Amniotic epithelial cell (primary cell): ENCODE measurements around the gene GPI.

Experiments
- DNase-seq: peaks from one replicate; pipeline ENCODE4 v3.0.0-alpha.2; 2010; ENCODE audit warnings: low read depth

Gene GPI

DNA sequence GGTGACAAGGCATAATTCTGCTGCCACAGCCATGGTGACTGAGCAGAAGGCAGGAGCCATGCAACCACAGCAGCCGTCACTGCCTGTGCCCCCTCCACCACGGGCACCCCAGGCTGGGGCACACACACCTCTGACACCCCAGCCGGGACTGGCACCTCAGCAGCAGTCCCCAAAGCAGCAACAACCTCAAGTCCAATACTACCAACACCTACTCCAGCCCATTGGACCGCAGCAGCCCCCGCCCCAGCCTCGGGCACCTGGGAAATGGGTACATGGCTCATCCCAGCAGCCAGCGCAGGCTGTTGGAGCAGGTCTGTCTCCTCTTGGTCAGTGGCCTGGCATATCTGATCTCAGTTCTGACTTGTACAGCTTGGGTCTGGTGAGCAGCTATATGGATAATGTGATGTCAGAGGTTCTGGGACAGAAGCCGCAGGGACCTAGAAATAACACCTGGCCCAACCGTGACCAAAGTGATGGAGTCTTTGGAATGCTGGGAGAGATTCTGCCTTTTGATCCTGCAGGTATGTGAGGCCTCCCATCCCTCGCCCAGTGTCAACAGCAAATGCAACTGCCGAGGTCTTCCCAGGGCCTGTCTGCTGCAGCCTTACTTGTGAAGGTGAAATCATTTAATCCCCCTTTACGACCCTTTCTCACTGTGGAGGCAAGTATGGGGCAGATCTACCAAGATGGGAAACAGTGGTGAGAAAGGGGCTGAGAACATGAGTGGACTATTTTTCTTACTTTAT, 22.9 kb upstream of the GPI start:
- no peak for DNase-seq

DNA sequence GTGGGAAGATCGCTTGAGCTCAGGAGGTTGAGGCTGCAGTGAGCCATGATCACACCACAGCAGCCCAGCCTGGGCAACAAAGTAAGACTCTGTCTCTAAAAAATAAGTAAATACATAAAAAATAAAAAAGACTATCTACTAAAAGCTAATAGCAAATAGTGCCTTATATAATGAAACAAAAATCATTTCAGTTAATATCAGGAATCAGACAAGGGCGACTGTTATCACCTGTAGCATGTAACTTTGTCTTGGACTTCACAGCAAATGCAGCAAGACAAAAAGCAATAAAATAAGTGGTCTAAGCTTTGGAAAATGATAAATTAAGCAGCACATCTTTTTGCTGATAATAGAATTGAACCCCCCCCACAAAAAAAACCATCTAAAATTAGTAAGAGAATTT, 21.2 kb upstream of the GPI start:
- DNase-seq = no peak

DNA sequence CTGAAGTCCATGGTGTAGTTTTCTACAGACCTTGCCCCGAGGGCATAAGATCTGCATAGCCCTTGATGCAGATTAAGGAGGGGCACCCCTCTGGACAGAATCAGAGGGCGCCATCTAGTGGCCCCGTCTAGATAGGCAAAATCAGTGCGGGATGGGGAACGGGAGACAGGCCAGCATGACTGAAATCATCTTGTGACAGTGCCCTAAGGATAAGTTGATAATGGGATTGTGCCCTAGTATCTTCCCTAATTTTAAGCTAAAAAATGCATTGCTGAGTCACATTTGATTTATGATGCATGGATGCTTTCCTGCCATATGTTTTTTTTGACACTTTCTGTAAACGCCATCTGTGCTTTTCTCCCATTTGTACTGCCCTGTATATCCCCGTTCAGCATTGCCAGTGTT, 19.0 kb upstream of the GPI start:
- DNase-seq = peak; percentile 51

DNA sequence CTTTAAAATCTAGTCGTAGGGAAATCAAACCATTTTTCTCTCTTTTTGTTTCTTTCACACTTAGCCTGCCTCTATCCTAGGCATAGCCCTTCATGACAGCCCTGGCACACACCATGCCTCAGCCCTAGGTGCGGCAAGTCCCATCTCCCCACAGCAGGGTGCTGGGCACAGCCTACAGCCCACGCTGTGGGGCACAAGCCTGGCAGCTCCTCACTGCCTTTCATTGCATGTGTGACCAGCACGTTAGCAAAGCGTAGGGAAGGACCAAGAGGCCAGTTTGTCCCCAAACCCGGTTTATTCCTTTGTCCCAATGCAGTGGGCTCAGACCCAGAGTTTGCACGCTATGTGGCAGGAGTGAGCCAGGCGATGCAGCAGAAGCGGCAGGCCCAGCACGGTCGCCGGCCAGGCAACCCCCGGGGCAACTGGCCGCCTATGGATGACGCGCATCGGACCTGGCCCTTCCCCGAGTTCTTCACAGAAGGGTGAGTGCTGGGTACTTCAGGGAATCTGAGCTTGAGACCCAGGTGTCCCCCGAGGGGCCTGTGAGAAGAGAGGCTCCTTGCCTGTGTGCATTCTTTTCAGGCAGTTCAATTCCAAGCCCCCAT, 17.3 kb upstream of the GPI start:
- no peak for DNase-seq

DNA sequence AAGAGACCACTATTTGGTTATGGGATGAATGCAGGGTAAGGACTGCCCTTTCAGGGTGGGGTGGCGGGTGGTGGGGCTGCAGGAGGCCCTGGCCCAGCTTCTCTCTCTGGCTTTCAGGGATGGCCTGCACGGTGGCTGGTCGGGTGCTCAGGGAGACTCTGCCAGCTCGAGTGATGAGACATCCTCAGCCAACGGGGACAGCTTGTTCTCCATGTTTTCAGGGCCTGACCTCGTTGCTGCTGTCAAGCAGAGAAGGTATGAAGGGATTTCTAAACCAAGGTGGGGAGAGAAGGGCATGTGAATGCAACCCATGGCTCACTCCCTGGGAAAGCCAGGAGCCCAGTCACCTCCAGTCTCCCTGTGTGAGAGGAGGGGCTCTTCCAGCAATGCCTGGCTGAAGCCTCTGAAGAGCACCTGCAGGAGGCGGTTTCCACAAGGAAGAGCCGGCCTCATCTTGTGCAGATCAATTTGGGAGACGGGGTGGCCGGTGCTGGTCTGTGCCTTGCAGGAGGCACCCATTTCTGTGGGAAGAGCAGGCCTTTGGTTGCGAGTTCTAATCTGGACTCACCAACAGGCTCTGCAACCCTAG, 16.0 kb upstream of the GPI start:
- DNase-seq = no peak

DNA sequence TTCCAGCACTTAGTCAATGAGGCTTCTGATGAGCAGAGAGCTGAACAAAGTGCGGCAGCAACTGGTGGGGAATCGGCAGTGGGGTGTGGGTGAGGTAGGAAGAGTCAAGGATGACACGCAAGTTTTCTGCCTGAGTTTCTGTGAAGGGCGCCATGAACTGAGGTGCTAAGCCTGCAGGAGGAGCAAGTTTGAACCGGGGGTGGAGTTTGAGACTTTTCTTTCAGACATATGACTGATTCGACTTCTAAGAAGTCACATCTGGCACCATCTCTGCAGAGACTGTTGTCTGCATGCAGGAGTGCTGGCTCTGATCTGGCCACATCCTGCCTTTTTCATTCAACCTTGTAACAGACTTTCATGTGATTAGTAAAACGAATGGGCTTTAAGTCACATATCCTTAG, 14.8 kb upstream of the GPI start:
- no peak for DNase-seq

DNA sequence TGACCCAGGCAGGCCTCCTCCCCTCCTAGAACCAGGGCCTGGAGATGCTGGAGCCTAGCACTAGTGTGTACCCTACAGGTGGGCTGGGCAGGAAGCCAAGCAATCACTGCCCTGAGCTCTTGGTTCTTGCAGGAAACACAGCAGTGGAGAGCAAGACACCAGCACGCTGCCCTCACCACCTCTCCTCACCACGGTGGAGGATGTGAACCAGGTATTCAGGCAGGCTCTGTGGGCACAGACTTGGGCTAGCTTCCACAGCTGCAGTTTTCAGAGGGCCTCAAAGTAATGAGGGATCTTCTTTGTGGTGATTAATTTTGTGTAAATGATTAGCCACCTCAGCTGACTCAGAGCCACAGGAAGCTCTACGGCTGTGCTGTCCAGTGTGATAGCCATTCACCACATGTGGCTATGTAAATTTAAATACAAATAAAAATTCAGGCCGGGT, 13.6 kb upstream of the GPI start:
- no peak for DNase-seq

DNA sequence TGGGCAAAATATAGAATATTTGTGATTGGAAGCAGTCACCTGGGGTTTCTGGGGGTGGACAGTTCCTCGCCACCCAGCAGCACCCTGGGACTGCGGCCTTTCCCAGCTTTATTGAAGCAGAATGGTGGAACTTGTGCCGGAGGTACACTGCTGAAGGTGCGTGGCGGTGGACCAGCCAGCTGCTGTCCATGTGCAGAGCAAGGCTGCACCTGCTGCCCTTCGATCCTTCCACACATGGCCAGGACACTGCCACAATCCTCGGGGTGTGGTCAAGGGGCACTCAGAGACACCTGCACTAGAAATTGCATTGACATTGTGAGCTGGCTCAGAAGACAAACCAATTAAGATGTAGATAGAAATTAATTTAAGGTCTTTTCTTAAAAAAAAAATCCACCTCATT, 11.4 kb upstream of the GPI start:
- DNase-seq = no peak

DNA sequence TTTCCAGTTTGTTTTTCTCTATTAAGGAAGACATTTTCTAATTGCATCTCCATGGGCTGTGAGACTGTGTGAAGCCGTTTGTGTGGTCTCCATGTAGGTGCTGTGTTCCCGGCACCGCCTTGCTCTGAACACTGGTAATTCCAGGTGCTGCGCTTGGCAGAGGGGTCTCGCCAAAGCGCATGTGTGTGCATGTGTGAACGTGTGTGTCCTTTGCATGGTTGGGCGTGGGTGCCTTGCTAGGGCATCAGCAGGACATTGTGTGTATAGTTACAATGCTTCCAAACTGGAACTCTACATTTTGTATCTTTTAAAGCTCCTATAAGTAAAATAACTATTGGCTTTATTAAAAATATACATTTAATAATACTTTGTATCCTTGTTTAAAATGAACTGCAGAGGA, 9.8 kb upstream of the GPI start:
- no peak for DNase-seq

DNA sequence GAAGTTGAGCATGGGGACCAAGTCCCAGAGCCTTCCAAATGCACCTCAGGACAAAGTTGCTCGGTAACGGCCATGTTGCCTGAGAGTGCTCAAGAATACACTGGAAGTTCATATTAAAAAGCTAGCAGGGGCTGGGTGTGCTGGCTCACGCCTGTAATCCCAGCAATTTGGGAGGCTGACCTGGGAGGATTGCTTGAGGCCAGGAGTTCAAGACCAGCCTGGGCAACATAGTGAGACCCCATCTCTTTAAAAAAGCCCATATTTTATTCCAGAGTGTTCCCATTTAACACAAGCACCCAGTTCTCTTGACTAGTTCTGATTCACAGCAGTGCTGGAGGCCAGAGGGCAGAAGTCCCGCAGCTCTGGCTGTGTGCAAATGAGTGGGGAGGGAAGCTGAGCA, 8.1 kb upstream of the GPI start:
- DNase-seq = no peak

DNA sequence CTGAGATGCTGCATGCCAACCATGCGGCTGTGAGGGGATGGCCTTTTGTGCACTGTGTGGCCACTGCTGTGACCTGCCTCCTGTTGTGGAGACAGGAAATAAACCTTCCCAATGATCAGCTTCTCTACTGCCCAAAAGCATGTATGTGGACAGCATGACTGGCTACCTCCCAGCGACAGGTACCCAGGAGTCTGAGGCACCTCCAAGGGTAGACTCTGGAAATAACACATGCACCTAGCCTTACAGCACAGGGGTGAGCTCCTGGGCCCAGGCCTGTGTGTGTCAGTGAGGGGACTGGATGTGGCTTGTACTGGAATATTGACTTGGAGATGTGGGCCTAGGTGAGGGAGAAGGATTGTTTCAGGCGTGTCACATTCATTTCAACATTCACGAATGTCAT, 7.6 kb upstream of the GPI start:
- DNase-seq = no peak

DNA sequence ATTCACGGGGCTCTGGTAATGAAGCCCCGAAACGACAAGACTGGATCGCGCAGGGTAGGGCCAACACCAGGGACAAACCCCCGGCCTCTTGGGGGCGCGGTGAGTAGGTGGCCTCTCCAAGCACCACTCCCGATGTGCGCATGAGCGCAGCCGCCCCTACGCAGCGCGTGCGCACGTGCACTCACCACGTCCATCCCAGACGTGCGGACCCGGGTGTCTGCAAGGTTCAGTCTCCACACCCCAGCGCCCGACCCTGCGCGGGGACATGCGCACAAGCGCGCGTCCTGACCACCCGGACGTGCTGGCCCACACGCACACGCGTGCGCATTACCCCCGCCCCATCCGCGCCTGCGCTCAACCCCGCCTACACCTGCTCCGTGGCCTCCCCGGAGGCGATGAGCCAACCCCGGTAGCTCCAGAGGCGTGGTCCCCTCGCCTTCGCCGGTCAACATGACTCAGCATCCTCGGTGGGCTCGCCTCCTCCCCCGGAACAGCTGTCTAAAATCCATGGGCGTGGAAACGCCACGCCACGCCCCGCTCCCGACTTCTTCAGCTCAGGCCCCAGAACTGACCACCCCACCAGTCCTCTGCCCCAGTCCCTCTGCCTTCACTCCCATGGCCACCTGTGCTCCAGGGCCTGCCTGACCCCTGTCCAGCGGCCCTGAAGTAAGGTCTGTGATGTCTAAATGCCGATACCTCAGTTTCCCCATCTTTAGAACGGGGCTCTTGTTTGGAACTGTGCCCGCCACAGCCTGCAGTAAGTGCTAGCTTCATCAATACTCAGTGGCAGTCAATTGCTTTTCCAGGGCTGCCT, 5.6 kb upstream of the GPI start:
- DNase-seq = peak; percentile 97

DNA sequence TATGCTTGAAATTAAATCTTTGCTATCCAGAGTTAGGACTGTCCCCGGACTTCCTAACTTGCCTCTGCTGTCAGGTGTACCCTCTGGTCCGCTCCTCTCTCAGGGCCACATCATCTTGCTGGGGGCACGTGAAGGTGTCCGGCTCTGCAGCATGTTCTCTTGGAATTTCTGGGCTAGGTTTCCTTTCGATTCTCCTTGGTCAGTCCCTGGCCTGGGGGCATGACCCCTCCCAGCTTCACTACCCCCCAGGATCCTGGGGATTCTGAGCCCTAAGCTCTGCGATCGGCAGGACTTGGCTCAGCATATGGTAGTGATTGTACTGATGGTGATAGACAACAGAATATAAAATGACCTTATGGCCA, 5.1 kb upstream of the GPI start:
- DNase-seq = no peak

DNA sequence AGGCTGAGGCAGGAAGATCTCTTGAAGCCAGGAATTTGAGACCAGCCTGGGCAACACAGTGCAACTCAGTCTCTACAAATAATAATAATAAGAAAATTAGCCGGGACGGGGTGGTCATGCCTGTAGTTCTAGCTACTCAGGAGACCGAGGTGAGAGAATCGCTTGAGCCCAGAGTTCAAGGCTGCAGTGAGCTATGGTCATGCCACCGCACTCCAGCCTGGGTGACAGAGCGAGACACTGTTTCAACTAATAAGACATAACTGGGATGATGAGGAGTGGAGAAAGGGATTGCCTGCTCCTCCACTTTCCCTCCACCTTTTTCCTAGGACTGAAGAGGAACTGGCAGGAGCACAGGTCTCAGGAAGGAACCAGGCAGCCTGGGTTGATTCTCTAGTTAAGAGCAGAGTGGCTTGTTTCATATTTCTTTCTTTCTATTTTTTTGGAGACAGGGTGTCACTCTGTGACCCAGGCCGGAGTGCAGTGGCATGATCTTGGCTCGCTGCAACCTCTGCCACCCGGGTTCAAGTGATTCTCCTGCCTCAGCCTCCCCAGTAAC, 4.6 kb upstream of the GPI start:
- no peak for DNase-seq

DNA sequence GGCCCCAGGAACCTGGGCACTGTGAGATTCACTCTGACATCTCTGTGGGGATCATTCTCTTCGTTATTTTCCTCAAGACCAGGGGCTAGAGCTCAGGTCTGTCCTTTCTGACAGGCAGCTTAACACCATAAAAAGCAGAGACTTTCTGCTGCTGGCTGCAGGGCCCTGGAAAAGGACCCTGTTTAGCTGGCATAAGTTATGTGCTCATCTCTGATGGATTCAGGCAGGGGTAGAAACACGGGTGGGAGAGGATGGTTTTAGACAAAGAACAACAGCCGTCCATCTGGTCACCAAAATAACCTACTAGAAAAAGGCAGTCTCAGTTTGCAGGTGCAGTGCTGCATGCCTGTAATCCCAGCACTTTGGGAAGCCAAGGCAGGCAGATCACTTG, 2.3 kb upstream of the GPI start:
- no peak for DNase-seq

DNA sequence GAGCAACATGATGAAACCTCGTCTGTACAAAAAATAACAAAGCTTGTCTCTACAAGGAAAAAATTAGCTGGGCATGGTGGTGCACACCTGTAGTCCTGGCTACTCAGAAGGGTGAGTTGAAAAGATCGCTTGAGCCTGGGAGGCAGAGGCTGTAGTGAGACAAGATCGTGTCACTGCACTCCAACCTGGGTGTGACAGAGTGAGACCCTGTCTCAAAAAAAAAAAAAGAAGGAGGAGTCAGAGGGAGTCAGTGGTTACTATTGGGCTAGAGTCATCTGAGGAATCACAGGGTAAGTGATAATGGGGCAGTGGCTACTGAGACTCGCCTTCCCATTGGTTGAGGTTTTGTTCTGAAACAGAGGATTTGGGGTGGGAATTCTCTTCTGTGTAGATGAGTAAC, 1.9 kb upstream of the GPI start:
- no peak for DNase-seq

DNA sequence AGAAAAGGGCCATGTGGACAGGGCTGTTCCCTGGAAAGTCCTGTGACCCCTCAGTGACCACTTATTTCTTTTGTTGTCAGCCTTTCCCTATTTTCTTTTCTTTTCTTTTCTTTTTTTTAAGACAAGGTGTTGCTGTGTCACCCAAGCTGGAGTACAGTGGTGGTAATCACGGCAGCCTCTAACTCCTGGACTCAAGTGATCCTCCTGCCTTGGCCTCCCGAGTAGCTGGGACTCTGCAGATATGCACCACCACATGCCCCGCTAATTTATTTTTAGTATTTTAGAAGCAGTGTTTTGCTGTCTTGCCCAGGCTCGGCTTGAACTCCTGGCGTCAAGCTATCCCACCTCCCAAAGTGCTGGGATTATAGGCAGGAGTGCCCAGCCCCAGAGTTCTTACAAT, 1.1 kb upstream of the GPI start:
- no peak for DNase-seq

DNA sequence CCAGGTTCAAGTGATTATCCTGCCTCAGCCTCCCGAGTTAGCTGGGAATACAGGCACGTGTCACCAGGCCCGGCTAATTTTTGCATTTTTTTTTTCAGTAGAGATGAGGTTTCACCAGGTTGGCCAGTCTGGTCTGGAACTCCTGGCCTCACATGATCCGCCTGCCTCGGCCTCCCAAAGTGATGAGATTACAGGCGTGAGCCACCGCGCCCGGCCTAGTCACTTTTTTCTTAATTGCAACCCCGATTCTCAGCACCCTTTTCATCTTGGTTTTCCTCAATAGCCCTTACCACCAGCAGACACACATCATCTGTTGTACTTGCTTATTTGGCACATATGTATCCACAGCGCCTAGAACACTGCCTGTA, 550 bp upstream of the GPI start:
- no peak for DNase-seq

DNA sequence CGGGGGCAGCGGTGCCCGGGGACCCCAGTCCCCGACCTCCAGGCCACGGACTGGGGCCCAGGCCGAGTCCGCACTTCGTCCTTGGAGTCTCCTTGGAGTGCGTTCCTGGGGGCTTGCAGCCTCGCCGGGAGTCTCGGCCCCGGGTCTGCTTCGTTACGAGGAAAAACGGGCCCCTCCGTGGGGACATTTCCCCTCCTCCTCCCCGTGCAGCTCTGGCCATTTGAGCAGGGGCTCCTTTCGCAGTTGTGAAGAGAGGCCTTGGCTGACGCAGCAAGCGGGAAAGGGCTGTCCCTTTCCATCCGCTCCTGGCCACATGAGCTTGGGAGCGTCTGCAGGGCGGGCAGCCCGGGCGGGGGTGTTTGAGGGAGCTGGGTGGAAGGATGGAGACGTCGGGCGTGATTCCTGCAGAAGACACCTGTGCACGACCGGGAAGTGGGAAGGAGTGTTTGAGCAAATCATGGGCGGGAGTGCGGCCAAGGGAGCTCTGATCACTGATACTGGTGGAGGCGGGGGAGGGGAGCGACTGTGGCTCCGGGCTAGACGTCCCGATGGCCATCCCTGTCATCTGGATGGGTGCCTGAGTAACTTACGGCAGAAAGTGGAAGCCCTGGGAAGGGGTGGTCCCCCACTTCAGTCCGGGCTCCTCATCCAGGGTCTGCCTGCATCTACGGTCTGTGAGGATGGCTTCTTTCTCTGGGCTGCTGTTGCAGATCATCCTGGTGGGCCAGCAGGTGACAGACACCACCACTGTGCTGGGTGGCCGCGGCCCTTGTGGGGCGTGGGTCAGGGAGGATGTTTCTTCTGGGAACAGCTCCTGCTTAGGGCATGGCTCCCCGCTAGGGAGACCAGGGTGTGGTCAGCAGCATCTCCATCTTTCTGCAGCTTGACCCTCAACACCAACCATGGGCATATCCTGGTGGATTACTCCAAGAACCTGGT, 736 bp downstream of the GPI start:
- DNase-seq = peak; percentile 19

DNA sequence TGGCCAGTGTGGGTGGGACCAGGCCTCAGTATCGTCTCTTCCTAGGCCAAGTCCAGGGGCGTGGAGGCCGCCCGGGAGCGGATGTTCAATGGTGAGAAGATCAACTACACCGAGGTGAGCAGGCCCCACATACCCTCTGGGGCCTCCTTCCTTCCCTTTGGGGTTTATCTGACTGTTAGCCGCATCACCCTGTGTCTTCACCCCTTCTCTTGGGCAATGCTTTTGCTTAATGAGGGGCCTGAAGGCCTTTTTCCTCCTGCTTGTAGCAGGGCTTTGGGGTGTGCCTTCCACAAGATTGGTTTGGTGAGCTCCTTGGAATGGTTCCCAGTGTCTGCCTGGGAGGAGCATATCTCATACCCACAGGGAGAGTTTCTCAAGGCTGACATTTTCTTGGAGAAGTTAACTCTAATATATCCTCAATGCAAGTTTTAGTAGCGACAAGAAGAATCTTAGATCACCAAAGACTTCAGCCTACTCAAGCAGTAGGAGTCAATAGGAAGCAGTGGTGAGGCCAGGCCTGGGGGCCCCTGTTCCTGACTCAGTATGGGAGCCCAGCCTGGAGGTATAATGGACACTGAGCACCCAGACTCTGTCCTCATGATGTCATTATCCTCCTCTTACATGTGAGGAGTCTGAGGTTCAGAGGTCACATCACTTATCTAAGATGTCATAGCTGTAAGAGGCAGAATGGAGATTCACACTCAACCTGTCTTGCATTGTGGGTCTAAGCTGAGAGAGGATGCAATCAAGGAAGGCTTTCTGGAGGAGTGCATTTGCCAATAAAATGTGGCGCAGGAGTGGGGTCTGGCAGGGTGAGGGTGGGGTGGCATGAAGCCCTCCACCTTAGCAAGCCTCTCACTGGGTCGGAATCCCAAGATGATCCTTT, 2.0 kb downstream of the GPI start:
- DNase-seq = peak; percentile 98

DNA sequence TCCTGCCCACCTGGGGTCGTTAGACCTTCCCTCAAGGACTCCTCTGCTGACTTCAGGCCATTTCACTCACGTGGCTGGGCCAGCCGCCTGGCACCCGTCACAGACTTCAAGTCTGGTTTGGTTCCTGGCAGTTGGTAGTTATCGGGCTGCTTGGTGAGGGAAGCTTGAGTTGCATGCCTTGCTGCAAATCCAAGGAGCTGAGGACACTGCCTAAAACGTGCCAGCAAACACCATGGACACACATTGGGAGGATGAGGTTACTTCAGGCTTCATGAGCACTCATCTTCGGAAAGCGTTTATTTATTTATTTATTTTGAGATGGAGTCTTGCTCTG, 2.6 kb downstream of the GPI start:
- no peak for DNase-seq
